Stomach smooth muscle (tissue), 2 donors: ENCODE measurements around the gene SOCS7.

ENCODE experiments used
- H3K27ac ChIP-seq: one replicate; pipeline ENCODE4 v1.7.0; 2013; ENCODE audit warnings: mild to moderate bottlenecking, low read length, inconsistent platforms
- H3K27me3 ChIP-seq, 2 donors: one replicate each; pipeline ENCODE4 v1.7.0; 2013; ENCODE audit warnings: low read length in 2 of 2; ENCODE audit not compliant: insufficient read depth in 2 of 2, control insufficient read depth in 1 of 2
- H3K36me3 ChIP-seq, 2 donors: one replicate each; pipeline ENCODE4 v1.7.0; 2013; ENCODE audit warnings: low read length in 2 of 2; ENCODE audit not compliant: control insufficient read depth in 2 of 2, insufficient read depth in 2 of 2
- H3K4me1 ChIP-seq: one replicate; pipeline ENCODE4 v1.7.0; 2013; ENCODE audit warnings: low read length; ENCODE audit not compliant: control insufficient read depth, insufficient read depth
- H3K4me3 ChIP-seq, 2 donors: one replicate each; pipeline ENCODE4 v1.7.0; 2013; ENCODE audit warnings: low read length in 2 of 2
- H3K9ac ChIP-seq, 2 donors: one replicate each; pipeline ENCODE4 v1.7.0; 2013; ENCODE audit warnings: low read length in 2 of 2, mild to moderate bottlenecking in 1 of 2
- H3K9me3 ChIP-seq, 2 donors: one replicate each; pipeline ENCODE4 v1.7.0; 2013; ENCODE audit warnings: low read length in 2 of 2; ENCODE audit not compliant: control insufficient read depth in 2 of 2
- donor health status: healthy.
- donor health status: Pancreatic carcinoma.

The SOCS7 gene

DNA sequence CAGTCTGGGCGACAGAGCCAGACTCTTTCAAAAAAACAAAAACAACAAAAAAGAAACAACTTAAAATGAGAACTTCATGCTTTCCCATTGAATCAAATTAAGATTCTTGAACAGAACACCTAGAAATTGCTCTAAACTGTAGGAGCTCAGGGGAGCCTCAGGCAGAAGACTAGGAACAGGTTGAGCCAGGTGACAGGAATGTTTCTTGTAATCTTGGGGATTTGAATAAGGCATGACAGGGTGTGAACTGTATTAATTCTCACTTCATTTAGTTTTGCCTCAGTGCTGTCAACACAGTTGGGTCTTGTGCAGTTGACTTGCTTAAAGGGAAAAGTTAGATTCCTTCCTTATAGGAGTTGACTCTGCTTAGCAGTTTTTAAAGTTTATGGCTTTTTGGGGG, 27.8 kb downstream of the SOCS7 start:
- peaks cover 24 to 28% of the 10 kb centered on the region in 2 donors for H3K36me3 ChIP-seq
- no peak overlapping the region for H3K27ac ChIP-seq
- H3K9me3 ChIP-seq: no peaks in the 10 kb centered on the region
- H3K9ac ChIP-seq: no peak overlapping the region
- H3K4me1 ChIP-seq: no peaks in the 10 kb centered on the region
- H3K27me3 ChIP-seq: no peaks in the 10 kb centered on the region
- H3K4me3 ChIP-seq: no peak overlapping the region

DNA sequence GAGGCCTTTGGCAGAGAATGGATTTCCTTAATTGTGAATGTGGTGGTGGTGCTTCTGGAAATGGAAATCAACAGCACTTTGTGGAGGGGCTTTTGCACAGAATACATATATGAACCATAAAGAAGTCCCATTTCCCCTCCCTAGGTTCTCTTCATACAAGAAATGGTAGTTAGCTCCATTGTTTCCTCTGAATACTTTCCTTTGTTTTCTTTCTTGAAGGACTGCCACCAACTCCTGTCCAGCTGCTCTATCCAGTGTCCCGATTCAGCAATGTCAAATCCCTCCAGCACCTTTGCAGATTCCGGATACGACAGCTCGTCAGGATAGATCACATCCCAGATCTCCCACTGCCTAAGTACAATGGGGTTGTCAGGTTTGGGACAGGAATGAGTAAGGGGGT, 43.4 kb downstream of the SOCS7 start:
- H3K27me3 ChIP-seq: no peaks in the 10 kb centered on the region
- H3K4me3 ChIP-seq: no peak overlapping the region
- no peak overlapping the region for H3K9ac ChIP-seq
- no peak overlapping the region for H3K27ac ChIP-seq
- H3K9me3 ChIP-seq: no peaks in the 10 kb centered on the region
- H3K4me1 ChIP-seq: no peaks in the 10 kb centered on the region
- peaks cover 33 to 38% of the 10 kb centered on the region in 2 donors for H3K36me3 ChIP-seq

DNA sequence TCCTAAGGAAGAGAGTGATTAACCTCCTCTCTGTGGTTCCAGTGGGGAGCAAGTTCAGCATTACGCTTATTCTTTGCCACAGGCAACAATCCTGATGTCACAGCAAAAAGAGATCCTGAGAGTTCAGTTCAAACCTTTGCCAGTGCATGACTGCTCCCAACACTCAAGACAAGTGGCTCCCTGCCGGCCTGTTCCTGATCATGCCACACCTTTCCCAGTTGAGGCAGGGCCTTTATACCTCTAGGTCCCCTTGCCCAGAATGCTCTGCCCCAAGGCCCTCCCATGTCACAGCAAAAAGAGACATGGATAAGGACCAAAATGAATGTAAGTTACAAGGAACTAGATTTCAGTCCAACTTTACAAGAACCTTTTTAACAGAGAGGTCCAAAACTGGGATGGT, 45.6 kb downstream of the SOCS7 start:
- Histone ChIP-seq H3K27ac (no peak overlapping the region), H3K9ac (no peak overlapping the region), H3K27me3 (no peaks in the 10 kb centered on the region), H3K4me3 (no peak overlapping the region), H3K4me1 (no peaks in the 10 kb centered on the region), H3K36me3 (peaks cover 46 to 57% of the 10 kb centered on the region in 2 donors), H3K9me3 (no peaks in the 10 kb centered on the region)

DNA sequence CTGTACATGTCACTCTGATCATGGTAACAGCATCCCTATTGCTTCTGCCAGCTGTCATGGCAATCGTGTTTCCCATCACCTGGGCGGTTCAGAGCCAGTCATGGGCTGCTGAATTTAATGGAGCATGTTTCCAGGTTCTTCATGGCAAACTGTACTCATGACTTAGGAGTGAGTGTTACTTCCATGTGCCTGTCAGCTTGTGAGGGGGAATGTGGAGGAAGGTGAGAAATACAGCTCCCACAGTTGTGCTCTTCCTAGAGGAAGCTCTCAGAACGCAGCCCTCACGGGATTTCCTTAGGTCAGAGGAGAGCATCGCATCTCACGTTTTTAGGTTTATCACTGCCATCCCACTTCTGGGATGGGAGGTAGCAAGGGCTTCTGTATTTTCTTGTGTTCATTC, 48.6 kb downstream of the SOCS7 start:
- H3K4me3 ChIP-seq: no peak overlapping the region
- H3K9ac ChIP-seq: no peak overlapping the region
- peaks cover 45 to 54% of the 10 kb centered on the region in 2 donors for H3K36me3 ChIP-seq
- no peak overlapping the region for H3K27ac ChIP-seq
- no peaks in the 10 kb centered on the region for H3K4me1 ChIP-seq
- no peaks in the 10 kb centered on the region for H3K27me3 ChIP-seq
- H3K9me3 ChIP-seq: no peaks in the 10 kb centered on the region

DNA sequence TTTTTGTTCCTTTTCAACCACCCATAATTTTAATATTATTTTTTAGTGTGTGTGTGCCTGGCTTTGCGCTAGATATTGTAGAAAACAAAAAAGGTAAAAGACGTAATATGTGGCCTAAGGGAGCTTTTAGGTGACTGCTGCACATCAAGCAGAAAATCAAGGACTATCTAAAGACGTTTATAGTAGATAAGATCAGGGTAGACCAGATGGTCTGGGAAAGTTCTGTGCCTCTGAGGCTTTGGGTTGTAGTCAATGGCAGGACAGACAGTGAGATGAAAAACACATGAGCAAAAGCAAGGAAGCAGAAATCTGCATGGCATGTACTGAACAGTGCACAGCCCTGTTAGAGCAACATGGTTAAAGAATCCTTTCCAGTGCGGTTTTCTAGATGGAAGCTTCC, 49.8 kb downstream of the SOCS7 start:
- no peak overlapping the region for H3K9ac ChIP-seq
- no peaks in the 10 kb centered on the region for H3K4me1 ChIP-seq
- no peaks in the 10 kb centered on the region for H3K27me3 ChIP-seq
- peaks cover 35 to 44% of the 10 kb centered on the region in 2 donors for H3K36me3 ChIP-seq
- no peak overlapping the region for H3K27ac ChIP-seq
- no peaks in the 10 kb centered on the region for H3K9me3 ChIP-seq
- H3K4me3 ChIP-seq: no peak overlapping the region

DNA sequence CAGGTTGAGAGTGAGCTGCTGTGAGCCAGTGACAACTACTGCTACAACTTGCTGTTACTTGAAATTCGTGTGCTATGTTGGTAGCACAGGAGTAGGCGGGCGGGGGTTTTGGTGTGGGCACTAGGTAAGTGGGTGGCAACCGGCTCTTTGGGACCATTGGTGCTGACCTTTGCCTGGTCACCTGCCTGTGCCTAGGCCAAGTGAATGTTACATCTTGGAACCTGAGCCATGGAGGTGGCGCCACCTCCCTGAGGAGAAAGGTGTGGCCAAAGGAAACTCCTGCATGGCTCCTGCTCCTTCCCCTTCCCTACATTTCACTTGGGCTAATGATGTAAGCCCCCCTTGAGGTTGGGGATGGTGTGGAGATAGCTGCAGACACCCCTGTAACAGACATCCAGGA, 51.3 kb downstream of the SOCS7 start:
- Histone ChIP-seq H3K9me3 (no peaks in the 10 kb centered on the region), H3K27me3 (no peaks in the 10 kb centered on the region), H3K9ac (no peak overlapping the region), H3K36me3 (peaks cover 21 to 30% of the 10 kb centered on the region in 2 donors), H3K4me1 (no peaks in the 10 kb centered on the region), H3K27ac (no peak overlapping the region), H3K4me3 (no peak overlapping the region)

DNA sequence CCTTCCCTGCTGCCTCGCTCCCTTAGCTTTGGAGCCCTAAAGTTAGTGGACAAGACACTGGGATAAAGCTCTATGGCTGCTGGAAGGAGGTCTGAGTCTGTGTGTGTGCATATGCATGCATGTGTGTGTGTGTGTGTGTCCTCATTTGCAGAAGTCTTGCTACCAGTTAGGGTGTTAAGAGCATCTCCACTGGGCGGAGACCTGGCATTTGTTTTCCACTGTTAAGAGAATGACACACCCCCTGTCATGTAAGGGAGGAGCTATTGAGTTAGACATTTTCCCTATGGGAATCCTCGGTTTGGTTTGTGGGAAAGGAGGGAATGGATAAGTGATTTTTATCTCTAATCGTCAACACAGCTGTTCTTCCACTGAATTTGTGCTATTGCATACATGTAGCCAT, 51.8 kb downstream of the SOCS7 start:
- H3K27ac ChIP-seq: no peak overlapping the region
- no peaks in the 10 kb centered on the region for H3K27me3 ChIP-seq
- no peak overlapping the region for H3K4me3 ChIP-seq
- peaks cover 20 to 28% of the 10 kb centered on the region in 2 donors for H3K36me3 ChIP-seq
- no peaks in the 10 kb centered on the region for H3K4me1 ChIP-seq
- no peak overlapping the region for H3K9ac ChIP-seq
- H3K9me3 ChIP-seq: no peaks in the 10 kb centered on the region

DNA sequence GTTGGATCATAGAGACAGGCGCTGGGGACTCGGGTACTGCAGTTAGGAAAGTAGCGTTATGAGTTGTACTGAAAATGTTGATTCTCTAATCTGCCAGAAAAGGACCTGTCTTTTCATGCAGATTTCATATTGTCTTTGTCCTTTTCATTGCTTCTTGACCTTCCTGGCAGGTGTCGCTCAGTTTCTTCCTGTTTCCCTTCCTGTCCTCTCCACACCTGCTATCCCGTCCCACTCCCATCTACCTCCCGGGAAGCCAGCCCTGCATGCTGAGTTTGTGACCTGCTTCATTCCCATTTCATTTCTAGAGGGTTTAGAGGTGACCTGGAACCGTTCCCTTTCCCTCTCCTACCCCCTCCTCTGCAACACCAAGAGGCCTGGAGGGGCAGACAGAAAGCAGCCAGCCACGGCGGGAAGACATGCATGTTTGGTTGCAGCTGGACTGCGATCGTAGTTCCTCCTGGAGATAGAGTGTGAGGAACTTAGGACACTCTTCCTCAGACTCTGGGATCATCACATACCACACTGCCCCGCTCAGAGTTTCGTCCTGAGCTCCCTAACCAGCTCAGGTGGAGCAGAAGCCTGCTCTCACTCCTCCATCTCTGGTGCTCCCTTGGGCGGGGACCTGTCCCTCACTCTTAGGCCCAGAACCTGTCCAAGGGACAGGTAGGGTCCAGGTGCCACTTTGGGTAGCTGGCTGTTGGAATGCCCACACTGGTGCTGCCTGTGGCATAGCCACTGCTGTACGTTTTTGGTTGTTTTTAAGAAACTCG, 52.7 kb downstream of the SOCS7 start:
- no peak overlapping the region for H3K9ac ChIP-seq
- H3K27me3 ChIP-seq: no peaks in the 10 kb centered on the region
- H3K4me1 ChIP-seq: no peaks in the 10 kb centered on the region
- H3K36me3 ChIP-seq: peaks cover 20 to 26% of the 10 kb centered on the region in 2 donors
- H3K4me3 ChIP-seq: no peak overlapping the region
- H3K27ac ChIP-seq: no peak overlapping the region
- H3K9me3 ChIP-seq: no peaks in the 10 kb centered on the region

DNA sequence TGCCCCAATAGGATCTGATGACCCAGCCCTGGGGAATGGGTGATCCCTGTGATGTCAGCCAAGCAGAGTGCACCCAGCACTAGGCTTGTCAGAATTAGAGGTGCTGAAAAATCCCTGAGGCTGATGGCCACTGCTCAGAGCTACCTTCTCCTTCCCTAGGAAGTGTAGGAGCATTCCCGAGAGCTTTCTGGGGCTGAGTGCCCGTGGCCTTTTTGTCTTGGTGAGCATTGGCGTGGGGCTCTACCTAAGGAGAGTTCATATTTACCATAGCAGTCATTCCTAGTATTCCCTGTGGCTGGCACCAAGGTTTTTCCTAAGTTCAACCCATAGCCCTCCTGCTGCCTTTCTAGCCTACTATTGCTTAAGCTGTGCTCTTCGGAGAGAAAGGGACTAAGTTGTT, 54.0 kb downstream of the SOCS7 start:
- H3K27me3 ChIP-seq: no peaks in the 10 kb centered on the region
- no peaks in the 10 kb centered on the region for H3K9me3 ChIP-seq
- no peaks in the 10 kb centered on the region for H3K4me1 ChIP-seq
- peaks cover 9 to 13% of the 10 kb centered on the region in 2 donors for H3K36me3 ChIP-seq
- no peak overlapping the region for H3K9ac ChIP-seq
- no peak overlapping the region for H3K27ac ChIP-seq
- no peak overlapping the region for H3K4me3 ChIP-seq

DNA sequence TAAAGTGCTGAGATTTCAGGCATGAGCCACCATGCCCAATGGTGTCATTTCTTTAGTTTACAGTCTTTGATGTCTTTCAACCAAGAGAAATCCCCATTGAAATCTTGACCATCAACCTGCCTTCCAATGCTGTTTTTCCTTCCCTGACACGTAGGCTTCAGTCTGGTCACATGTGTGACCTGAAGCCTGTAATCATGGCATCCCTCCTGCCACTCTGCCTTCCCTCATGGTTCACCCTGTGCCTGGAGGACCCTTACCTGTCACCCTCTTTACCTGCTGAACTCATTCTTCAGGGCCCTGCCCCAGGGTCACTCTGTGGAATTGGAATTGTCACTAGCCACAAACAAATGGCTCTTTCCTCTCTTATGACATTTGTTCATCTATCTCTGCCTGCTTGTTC, 58.6 kb downstream of the SOCS7 start:
- Histone ChIP-seq H3K4me1 (peaks cover 5% of the 10 kb centered on the region), H3K4me3 (no peak overlapping the region), H3K36me3 (no peaks in the 10 kb centered on the region), H3K27ac (no peak overlapping the region), H3K9me3 (no peaks in the 10 kb centered on the region), H3K27me3 (peaks cover 0 to 4% of the 10 kb centered on the region in 2 donors), H3K9ac (no peak overlapping the region)
